Small intestine (tissue), 7 donors: ENCODE measurements around the gene CASQ1. TPM values are rescaled to one million over a fixed set of nuclear protein-coding genes. Genes with fewer than 3 reads are reported as not detected.

Source experiments
- DNase-seq, 2 donors: peaks; one replicate each; pipeline versions ENCODE4 v3.0.0 to v3.0.0-alpha.2; 2013
- FAIRE-seq: peaks from 2 replicates; lab custom pipeline; 2012; peaks lifted over from hg19 to GRCh38; lab: Jason Lieb, UNC
- H3K27ac ChIP-seq, 3 donors: one replicate each; pipeline ENCODE4 v1.5.1; 2013; ENCODE audit warnings: low read length in 2 of 3, mild to moderate bottlenecking in 2 of 3, control low read depth in 1 of 3, inconsistent platforms in 1 of 3, low read depth in 1 of 3, moderate library complexity in 1 of 3
- H3K27me3 ChIP-seq, 3 donors: one replicate each; pipeline ENCODE4 v1.6.1; 2013; ENCODE audit warnings: low read length in 3 of 3, inconsistent platforms in 1 of 3; ENCODE audit not compliant: control insufficient read depth in 3 of 3, insufficient read depth in 3 of 3
- H3K36me3 ChIP-seq, 3 donors: one replicate each; pipeline ENCODE4 v1.6.1; 2013; ENCODE audit warnings: low read length in 3 of 3, inconsistent platforms in 1 of 3, low read depth in 1 of 3, mild to moderate bottlenecking in 1 of 3, moderate library complexity in 1 of 3; ENCODE audit not compliant: control insufficient read depth in 3 of 3, insufficient read depth in 2 of 3
- H3K4me1 ChIP-seq, 3 donors: one replicate each; pipeline ENCODE4 v1.6.1; 2013; ENCODE audit warnings: low read length in 2 of 3, inconsistent platforms in 1 of 3, low read depth in 1 of 3, mild to moderate bottlenecking in 1 of 3, moderate library complexity in 1 of 3; ENCODE audit not compliant: control insufficient read depth in 3 of 3, insufficient read depth in 2 of 3
- H3K4me3 ChIP-seq, 3 donors: one replicate each; pipeline ENCODE4 v1.5.1; 2013; ENCODE audit warnings: low read length in 3 of 3, control low read depth in 1 of 3, inconsistent platforms in 1 of 3, low read depth in 1 of 3, mild to moderate bottlenecking in 1 of 3, moderate library complexity in 1 of 3
- H3K9me3 ChIP-seq, 2 donors: one replicate each; pipeline ENCODE4 v1.6.1; 2013; ENCODE audit warnings: low read depth in 1 of 2, low read length in 1 of 2; ENCODE audit not compliant: control insufficient read depth in 2 of 2, insufficient read depth in 1 of 2
- whole genome bisulfite sequencing, 3 donors: extraction: QIAGEN DNeasy Blood & Tissue Kit; methylation state at CpG; one replicate each; pipeline ENCODE4 v1.1.7; 2013; 5-methylcytosine and 5-hydroxymethylcytosine counted together
- polyA plus RNA-seq, 4 donors: library from polyadenylated mRNA; stranded (reverse) in 3 of 4; unstranded in 1 of 4; fragments of 200-250 nt in 3 of 4; fragments of 120-200 nt in 1 of 4; gene quantifications; one replicate each; pipeline versions ENCODE4 v1.2.1 to v1.2.3, GENCODE V29; 2013
- donor health status: healthy with polysubstance abuse.
- donor health status: control.
- donor health status: control.
- donor health status: Bipolar disorder and iron deficiency.
- donor health status: healthy.

Gene CASQ1
- polyA plus RNA-seq, 4 donors, result 0.45 to 2.1 (median 0.60) TPM

GRCh38 chr1:160164121-160164520, 26.3 kb upstream of the CASQ1 start:
- Histone ChIP-seq H3K9me3 (no peaks in the 10 kb centered on the region), H3K36me3 (no peaks in the 10 kb centered on the region), H3K4me3 (no peak overlapping the region), H3K27ac (no peak overlapping the region), H3K4me1 (no peaks in the 10 kb centered on the region), H3K27me3 (no peaks in the 10 kb centered on the region)
- no peak for FAIRE-seq
- DNase-seq, result no peak
- 82 to 93% (median 88%) methylated on average over 10 of the region's 10 CpGs for WGBS, 3 donors

GRCh38 chr1:160166166-160166868, 24.1 kb upstream of the CASQ1 start:
- no peak for FAIRE-seq
- Histone ChIP-seq H3K4me1 (no peaks in the 10 kb centered on the region), H3K27me3 (peaks cover 0 to 5% (median 0%) of the 10 kb centered on the region in 3 donors), H3K27ac (no peak overlapping the region), H3K36me3 (no peaks in the 10 kb centered on the region), H3K4me3 (no peak overlapping the region), H3K9me3 (no peaks in the 10 kb centered on the region)
- 78 to 88% (median 81%) methylated on average over 12 of the region's 12 CpGs for WGBS, 3 donors
- no peak for DNase-seq

- 61 to 82% (median 63%) methylated on average over 4 of the region's 4 CpGs for WGBS, 3 donors
- FAIRE-seq, result no peak
Observed at GRCh38 chr1:160167056-160167455, 23.3 kb upstream of the CASQ1 start.

GRCh38 chr1:160167580-160167979, 22.8 kb upstream of the CASQ1 start:
- Histone ChIP-seq H3K4me3 (no peak overlapping the region), H3K9me3 (no peaks in the 10 kb centered on the region), H3K4me1 (no peaks in the 10 kb centered on the region), H3K27ac (no peak overlapping the region), H3K27me3 (peaks cover 0 to 5% (median 0%) of the 10 kb centered on the region in 3 donors), H3K36me3 (no peaks in the 10 kb centered on the region)
- 81 to 92% (median 84%) methylated on average over 6 of the region's 6 CpGs for WGBS, 3 donors
- FAIRE-seq (no peak), DNase-seq (no peak)

More at GRCh38 chr1:160167056-160167455, 23.3 kb upstream of the CASQ1 start:
- H3K4me1 ChIP-seq, result no peaks in the 10 kb centered on the region
- no peaks in the 10 kb centered on the region for H3K9me3 ChIP-seq
- no peak for DNase-seq
- H3K36me3 ChIP-seq, result no peaks in the 10 kb centered on the region
- no peak overlapping the region for H3K27ac ChIP-seq
- H3K4me3 ChIP-seq, result no peak overlapping the region
- H3K27me3 ChIP-seq, result peaks cover 0 to 5% (median 0%) of the 10 kb centered on the region in 3 donors

DNA sequence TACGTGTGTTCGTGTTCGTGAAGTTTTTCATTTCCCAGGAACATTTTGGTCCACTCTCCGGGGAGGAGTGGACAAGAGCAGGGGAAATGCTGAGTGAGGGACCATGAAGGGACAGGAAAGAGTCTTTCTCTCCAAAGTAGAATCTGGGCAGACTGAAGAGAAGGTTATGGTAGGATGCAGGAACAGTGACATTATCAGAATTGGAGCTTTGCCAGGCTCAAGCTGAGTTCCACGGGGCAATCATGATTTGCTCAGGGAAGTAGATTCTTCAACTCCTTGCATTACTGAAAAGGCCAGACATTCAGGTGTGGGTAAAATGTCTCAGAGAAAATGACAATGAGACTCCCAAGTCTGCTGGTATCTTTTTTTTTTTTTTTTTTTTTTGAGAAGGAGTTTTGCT, 22.4 kb upstream of the CASQ1 start:
- Histone ChIP-seq H3K27ac (no peak overlapping the region), H3K4me1 (no peaks in the 10 kb centered on the region), H3K36me3 (no peaks in the 10 kb centered on the region), H3K4me3 (no peak overlapping the region), H3K9me3 (no peaks in the 10 kb centered on the region), H3K27me3 (peaks cover 0 to 8% (median 0%) of the 10 kb centered on the region in 3 donors)
- 52 to 77% (median 69%) methylated on average over 5 of the region's 5 CpGs for WGBS, 3 donors
- FAIRE-seq (no peak), DNase-seq (peak in 1 of 2 donors; percentile 13)

DNA sequence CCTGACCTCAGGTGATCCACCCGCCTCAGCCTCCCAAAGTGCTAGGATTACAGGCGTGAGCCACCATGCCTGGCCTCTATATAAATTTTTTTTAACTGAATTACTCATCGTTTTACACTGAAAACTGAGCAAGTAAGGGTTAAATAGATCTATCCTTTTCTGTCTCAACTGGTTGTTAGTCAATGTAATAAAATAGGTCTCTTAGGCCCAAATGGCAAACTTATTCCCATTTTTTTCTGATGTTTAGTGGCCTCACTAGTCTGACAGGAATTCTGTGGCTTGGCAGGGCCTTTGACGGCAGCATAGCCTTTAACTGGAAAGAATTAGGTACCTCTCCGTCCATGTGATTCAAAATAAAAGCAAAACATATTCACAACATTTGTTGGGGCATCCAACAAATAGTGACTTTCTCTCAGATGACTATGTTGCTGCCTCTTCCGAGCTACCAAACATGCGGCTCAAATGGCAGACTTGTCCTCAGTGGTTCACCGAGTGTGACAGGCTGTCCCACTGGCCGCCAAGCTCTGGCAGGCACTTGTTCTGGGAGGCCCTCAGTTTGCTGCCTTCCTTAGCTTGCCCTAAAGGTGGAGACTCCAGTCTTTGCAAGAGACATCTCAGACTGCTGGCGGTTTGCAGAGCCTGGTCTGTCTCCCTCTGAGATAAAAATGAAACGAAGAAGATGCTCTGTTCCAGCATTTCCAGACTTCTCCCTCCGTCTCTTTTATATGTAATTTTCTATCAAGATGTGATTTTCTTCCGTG, 21.6 kb upstream of the CASQ1 start:
- WGBS, 3 donors, result 83 to 85% (median 85%) methylated on average over 13 of the region's 13 CpGs
- H3K36me3 ChIP-seq, result no peaks in the 10 kb centered on the region
- no peak overlapping the region for H3K4me3 ChIP-seq
- no peaks in the 10 kb centered on the region for H3K9me3 ChIP-seq
- no peak overlapping the region for H3K27ac ChIP-seq
- DNase-seq (no peak), FAIRE-seq (no peak)
- H3K27me3 ChIP-seq, result peaks cover 0 to 8% (median 0%) of the 10 kb centered on the region in 3 donors
- no peaks in the 10 kb centered on the region for H3K4me1 ChIP-seq

DNA sequence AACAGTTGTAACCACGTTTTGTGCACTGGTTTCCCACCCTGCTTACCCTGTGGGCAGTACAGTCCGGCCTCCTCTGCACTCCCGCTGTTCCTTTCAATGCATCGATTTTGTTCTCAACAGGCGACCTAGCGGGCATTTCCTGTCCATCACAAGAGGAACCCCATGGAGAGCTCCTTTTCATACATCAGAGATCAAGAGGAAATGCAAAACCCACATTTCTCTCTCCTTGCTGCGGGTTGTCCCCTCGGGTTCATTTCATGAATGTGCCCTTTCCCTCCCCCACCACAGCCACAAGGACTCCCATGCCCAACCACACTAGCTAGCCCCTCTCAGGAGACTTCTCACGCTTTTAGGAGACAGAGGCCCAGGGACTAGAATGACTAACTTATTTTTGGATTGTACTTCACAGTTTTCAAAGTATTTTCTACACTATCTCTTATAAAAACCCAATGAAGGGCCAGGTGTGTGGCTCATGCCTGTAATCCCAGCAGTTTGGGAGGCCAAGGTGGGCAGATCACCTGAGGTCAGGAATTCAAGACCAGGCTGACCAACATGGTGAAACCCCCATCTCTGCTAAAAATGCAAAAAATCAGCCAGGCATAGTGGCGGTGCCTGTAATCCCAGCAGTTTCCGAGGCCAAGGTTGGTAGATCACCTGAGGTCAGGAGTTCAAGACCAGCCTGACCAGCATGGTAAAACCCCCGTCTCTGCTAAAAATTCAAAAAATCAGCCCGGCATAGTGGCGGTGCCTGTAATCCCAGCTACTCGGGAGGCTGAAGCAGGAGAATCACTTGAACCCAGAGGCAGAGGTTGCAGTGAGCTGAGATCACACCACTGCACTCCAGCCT, 20.6 kb upstream of the CASQ1 start:
- DNase-seq (no peak), FAIRE-seq (no peak)
- peaks cover 0 to 8% (median 0%) of the 10 kb centered on the region in 3 donors for H3K27me3 ChIP-seq
- H3K4me3 ChIP-seq, result no peak overlapping the region
- no peaks in the 10 kb centered on the region for H3K4me1 ChIP-seq
- WGBS, 3 donors, result 51 to 70% (median 68%) methylated on average over 15 of the region's 15 CpGs
- H3K27ac ChIP-seq, result no peak overlapping the region
- H3K9me3 ChIP-seq, result no peaks in the 10 kb centered on the region
- H3K36me3 ChIP-seq, result no peaks in the 10 kb centered on the region

DNA sequence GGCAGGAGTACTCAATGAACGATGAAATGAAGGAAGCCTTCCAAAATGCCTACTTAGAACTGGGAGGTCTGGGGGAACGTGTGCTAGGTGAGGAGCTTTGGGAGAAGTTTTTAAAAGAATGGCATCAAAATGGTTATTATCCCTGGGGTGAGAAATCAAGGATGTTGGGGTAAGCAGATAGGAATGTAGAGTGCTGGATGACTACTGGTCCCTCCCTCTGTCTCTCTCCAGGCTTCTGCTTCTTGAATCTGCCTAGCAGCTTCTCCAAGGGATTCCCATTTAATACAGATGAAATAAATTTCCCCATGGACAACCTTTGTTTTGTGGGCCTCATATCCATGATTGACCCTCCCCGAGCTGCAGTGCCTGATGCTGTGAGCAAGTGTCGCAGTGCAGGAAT, 19.0 kb upstream of the CASQ1 start:
- no peak overlapping the region for H3K27ac ChIP-seq
- H3K4me1 ChIP-seq, result no peaks in the 10 kb centered on the region
- H3K27me3 ChIP-seq, result peaks cover 0 to 8% (median 0%) of the 10 kb centered on the region in 3 donors
- WGBS, 3 donors, result 85 to 95% (median 85%) methylated on average over 4 of the region's 4 CpGs
- FAIRE-seq, result no peak
- H3K9me3 ChIP-seq, result no peaks in the 10 kb centered on the region
- H3K4me3 ChIP-seq, result no peak overlapping the region
- no peak for DNase-seq
- H3K36me3 ChIP-seq, result no peaks in the 10 kb centered on the region
